ENCODE measurements around the gene SLC5A11.

GRCh38 chr16:24883714-24884151, 38.0 kb downstream of the SLC5A11 start:
- no peak for TF ChIP-seq CTCF (IDR thresholded peaks at IDR 0.05)
- TF ChIP-seq POLR2A (IDR thresholded peaks at IDR 0.05), result no peak

Measured in body of pancreas (tissue), 4 donors.